Activated T-helper 2 cell treated with anti-CD3 and anti-CD28 coated beads, Interferon-gamma antibody, Interleukin-2, Interleukin-4, amounts not matched to agents 10 μg/mL and 5 μg/mL and 100 μg/mL, durations not matched to agents 14 hours and 24 hours and 36 hours (primary cell): ENCODE measurements around the gene MAP1LC3A. TPM values are rescaled to one million over a fixed set of nuclear protein-coding genes. Genes with fewer than 3 reads are reported as not detected.

Experiments used
- DNase-seq: peaks from one replicate; pipeline ENCODE4 v3.0.0; 2021; ENCODE audit warnings: low spot score
- H3K27ac Mint-ChIP-seq: one replicate; pipeline ENCODE4 v1.8.0; 2021; ENCODE audit warnings: mixed read lengths
- H3K27me3 Mint-ChIP-seq: one replicate; pipeline ENCODE4 v1.8.0; 2021; ENCODE audit warnings: low read depth, mixed read lengths
- H3K36me3 Mint-ChIP-seq: one replicate; pipeline ENCODE4 v1.8.0; 2021; ENCODE audit warnings: low read depth, mixed read lengths
- H3K4me1 Mint-ChIP-seq: one replicate; pipeline ENCODE4 v1.8.0; 2021; ENCODE audit warnings: low read depth, mixed read lengths
- H3K4me3 Mint-ChIP-seq: one replicate; pipeline ENCODE4 v1.8.0; 2021; ENCODE audit warnings: low read depth, mild to moderate bottlenecking, moderate library complexity, mixed read lengths
- H3K9me3 Mint-ChIP-seq: one replicate; pipeline ENCODE4 v1.8.0; 2021; ENCODE audit warnings: mixed read lengths
- intact Hi-C: fragments of 100-400 bp; cut with micrococcal nuclease; formaldehyde crosslinking; loops from one replicate; pipeline ENCODE4 v1.15.1; 2023
- total RNA-seq: library from RNA; stranded (reverse); gene quantifications from 2 replicates; pipeline ENCODE4 v1.2.3, GENCODE V29; 2022

Gene MAP1LC3A
- total RNA-seq, 1 donor from 2014 or later: 2.4 TPM

GRCh38 chr20:34544109-34544796 lies 14.3 kb upstream of the MAP1LC3A start:
- Mint-ChIP-seq H3K4me3 (no peak overlapping the region), H3K27me3 (no peaks in the 10 kb centered on the region), H3K27ac (no peak overlapping the region), H3K9me3 (no peaks in the 10 kb centered on the region), H3K4me1 (peaks cover 11% of the 10 kb centered on the region), H3K36me3 (peaks cover 30% of the 10 kb centered on the region)
- intact Hi-C loops: no loop called here
- no peak for DNase-seq

- Mint-ChIP-seq H3K27ac (no peak overlapping the region), H3K36me3 (peaks cover 10% of the 10 kb centered on the region), H3K9me3 (no peaks in the 10 kb centered on the region), H3K4me3 (no peak overlapping the region), H3K27me3 (no peaks in the 10 kb centered on the region), H3K4me1 (peaks cover 8% of the 10 kb centered on the region)
- DNase-seq: no peak
- intact Hi-C loops: no loop called here
Measured at GRCh38 chr20:34546751-34547181, 11.8 kb upstream of the MAP1LC3A start.

GRCh38 chr20:34547844-34548613 lies 10.5 kb upstream of the MAP1LC3A start:
- H3K27me3 Mint-ChIP-seq: no peaks in the 10 kb centered on the region
- DNase-seq: no peak
- peaks cover 8% of the 10 kb centered on the region for H3K36me3 Mint-ChIP-seq
- no peak overlapping the region for H3K27ac Mint-ChIP-seq
- no peaks in the 10 kb centered on the region for H3K9me3 Mint-ChIP-seq
- no peak overlapping the region for H3K4me3 Mint-ChIP-seq
- intact Hi-C loops: no loop called here
- H3K4me1 Mint-ChIP-seq: peaks cover 8% of the 10 kb centered on the region

- Mint-ChIP-seq H3K27ac (no peak overlapping the region), H3K4me1 (peaks cover 7% of the 10 kb centered on the region), H3K4me3 (no peak overlapping the region), H3K36me3 (no peaks in the 10 kb centered on the region), H3K9me3 (no peaks in the 10 kb centered on the region), H3K27me3 (no peaks in the 10 kb centered on the region)
- no peak for DNase-seq
- intact Hi-C loops: no loop called here
Measured at GRCh38 chr20:34549291-34549928, 9.1 kb upstream of the MAP1LC3A start.

GRCh38 chr20:34549929-34550305 lies 8.6 kb upstream of the MAP1LC3A start:
- no peak for DNase-seq
- no peak overlapping the region for H3K4me3 Mint-ChIP-seq
- H3K36me3 Mint-ChIP-seq: no peaks in the 10 kb centered on the region
- H3K4me1 Mint-ChIP-seq: peaks cover 3% of the 10 kb centered on the region
- intact Hi-C loops: no loop called here
- no peaks in the 10 kb centered on the region for H3K9me3 Mint-ChIP-seq
- H3K27ac Mint-ChIP-seq: no peak overlapping the region
- no peaks in the 10 kb centered on the region for H3K27me3 Mint-ChIP-seq

GRCh38 chr20:34552569-34552968 lies 5.9 kb upstream of the MAP1LC3A start:
- Mint-ChIP-seq H3K27me3 (no peaks in the 10 kb centered on the region), H3K4me1 (peaks cover 8% of the 10 kb centered on the region), H3K9me3 (no peaks in the 10 kb centered on the region), H3K36me3 (no peaks in the 10 kb centered on the region), H3K27ac (no peak overlapping the region), H3K4me3 (no peak overlapping the region)
- no peak for DNase-seq
- intact Hi-C loops: no loop called here

- H3K27me3 Mint-ChIP-seq: no peaks in the 10 kb centered on the region
- intact Hi-C loops: no loop called here
- no peak for DNase-seq
- peaks cover 13% of the 10 kb centered on the region for H3K4me1 Mint-ChIP-seq
- no peaks in the 10 kb centered on the region for H3K36me3 Mint-ChIP-seq
- no peaks in the 10 kb centered on the region for H3K9me3 Mint-ChIP-seq
- H3K27ac Mint-ChIP-seq: no peak overlapping the region
- no peak overlapping the region for H3K4me3 Mint-ChIP-seq
Measured at GRCh38 chr20:34553366-34553867, 5.1 kb upstream of the MAP1LC3A start.

GRCh38 chr20:34557936-34558319 lies 590 bp upstream of the MAP1LC3A start:
- Mint-ChIP-seq H3K27ac (peak overlapping the region; percentile 84), H3K9me3 (no peaks in the 10 kb centered on the region), H3K36me3 (peaks cover 2% of the 10 kb centered on the region), H3K4me3 (peak overlapping the region; percentile 86), H3K27me3 (no peaks in the 10 kb centered on the region), H3K4me1 (peaks cover 10% of the 10 kb centered on the region)
- DNase-seq: no peak
- intact Hi-C loops: no loop called here

GRCh38 chr20:34559311-34560140 lies 1.0 kb downstream of the MAP1LC3A start:
- intact Hi-C loops: no loop called here
- no peaks in the 10 kb centered on the region for H3K27me3 Mint-ChIP-seq
- DNase-seq: no peak
- H3K4me1 Mint-ChIP-seq: peaks cover 10% of the 10 kb centered on the region
- H3K27ac Mint-ChIP-seq: peak overlapping the region; percentile 24
- peaks cover 2% of the 10 kb centered on the region for H3K36me3 Mint-ChIP-seq
- peak overlapping the region; percentile 43 for H3K4me3 Mint-ChIP-seq
- H3K9me3 Mint-ChIP-seq: no peaks in the 10 kb centered on the region

- H3K4me3 Mint-ChIP-seq: peak overlapping the region; percentile 64
- peak overlapping the region; percentile 45 for H3K27ac Mint-ChIP-seq
Measured at GRCh38 chr20:34560141-34560523, 1.6 kb downstream of the MAP1LC3A start.

GRCh38 chr20:34560614-34561013 lies 2.1 kb downstream of the MAP1LC3A start:
- no peak overlapping the region for H3K4me3 Mint-ChIP-seq

More at GRCh38 chr20:34560141-34560523, 1.6 kb downstream of the MAP1LC3A start:
- DNase-seq: no peak
- Mint-ChIP-seq H3K36me3 (peaks cover 2% of the 10 kb centered on the region), H3K27me3 (no peaks in the 10 kb centered on the region), H3K4me1 (peaks cover 10% of the 10 kb centered on the region), H3K9me3 (no peaks in the 10 kb centered on the region)
- intact Hi-C loops: no loop called here

GRCh38 chr20:34561661-34562060 lies 3.1 kb downstream of the MAP1LC3A start:
- Mint-ChIP-seq H3K9me3 (no peaks in the 10 kb centered on the region), H3K4me3 (no peak overlapping the region), H3K27me3 (no peaks in the 10 kb centered on the region), H3K27ac (no peak overlapping the region), H3K36me3 (peaks cover 2% of the 10 kb centered on the region), H3K4me1 (peaks cover 10% of the 10 kb centered on the region)
- no peak for DNase-seq
- intact Hi-C loops: no loop called here

More at GRCh38 chr20:34560614-34561013, 2.1 kb downstream of the MAP1LC3A start:
- Mint-ChIP-seq H3K9me3 (no peaks in the 10 kb centered on the region), H3K36me3 (peaks cover 2% of the 10 kb centered on the region), H3K27ac (peak overlapping the region; percentile 45), H3K27me3 (no peaks in the 10 kb centered on the region), H3K4me1 (peaks cover 10% of the 10 kb centered on the region)
- no peak for DNase-seq
- intact Hi-C loops: no loop called here
